H1 (cell line): ENCODE measurements around the gene IGSF9B. TPM values are rescaled to one million over a fixed set of nuclear protein-coding genes. Genes with fewer than 3 reads are reported as not detected.

Source experiments
- CTCF ChIA-PET: fragments of 300-600 bp; sonication (Branson Sonifier 250); formaldehyde crosslinking; loops from one replicate; lab custom pipeline; 2021; ENCODE audit not compliant: partially characterized antibody; lab: Charles Lee
- POLR2A ChIA-PET: fragments of 300-600 bp; sonication (Branson Sonifier 250); formaldehyde crosslinking; loops from one replicate; lab custom pipeline; 2021; ENCODE audit warnings: inconsistent platforms; ENCODE audit not compliant: partially characterized antibody; lab: Charles Lee
- DNase-seq, 2 experiments: peaks; one replicate each; pipeline versions ENCODE4 v3.0.0 to v3.0.0-alpha.2; 2010 to 2022; ENCODE audit warnings: low spot score in 2 of 2, low read depth in 1 of 2, mixed read lengths in 1 of 2
- FAIRE-seq: peaks from 2 replicates; lab custom pipeline; 2011; peaks lifted over from hg19 to GRCh38; lab: Jason Lieb, UNC
- H2AFZ ChIP-seq: 2 replicates; pipeline ENCODE4 v1.8.1; 2012; ENCODE audit warnings: low read length, inconsistent platforms
- H2AK5ac ChIP-seq: 2 replicates; pipeline ENCODE4 v1.6.1; 2013; ENCODE audit warnings: low read depth, low read length
- H2BK120ac ChIP-seq: replicated peaks from 2 replicates; pipeline ENCODE3; 2013; ENCODE audit warnings: low read depth, low read length, inconsistent platforms
- H2BK12ac ChIP-seq: 2 replicates; pipeline ENCODE4 v1.6.1; 2013; ENCODE audit warnings: low read depth, low read length
- H2BK15ac ChIP-seq: 2 replicates; pipeline ENCODE4 v1.6.1; 2013; ENCODE audit warnings: low read length
- H2BK20ac ChIP-seq: 2 replicates; pipeline ENCODE4 v1.6.1; 2013; ENCODE audit warnings: low read length
- H2BK5ac ChIP-seq: 2 replicates; pipeline ENCODE4 v1.6.1; 2013; ENCODE audit warnings: low read depth, low read length
- H3K14ac ChIP-seq: 2 replicates; pipeline ENCODE4 v1.6.1; 2013; ENCODE audit warnings: inconsistent platforms; ENCODE audit not compliant: insufficient read length
- H3K18ac ChIP-seq: 2 replicates; pipeline ENCODE4 v1.6.1; 2013; ENCODE audit warnings: low read length; ENCODE audit errors: extremely low read depth
- H3K23ac ChIP-seq: 2 replicates; pipeline ENCODE4 v1.6.1; 2013; ENCODE audit warnings: inconsistent platforms; ENCODE audit not compliant: insufficient read length
- H3K23me2 ChIP-seq: 2 replicates; pipeline ENCODE4 v1.6.1; 2013; ENCODE audit warnings: low read depth, low read length
- H3K27ac ChIP-seq: 2 replicates; pipeline ENCODE4 v1.6.1; 2011; ENCODE audit warnings: low read depth, low read length, inconsistent platforms
- H3K27me3 ChIP-seq, 4 experiments: replicated peaks in 1 of 4; 1 replicate in 1 of 4; 2 replicates in 3 of 4; pipeline versions ENCODE4 v1.6.1 to v1.8.1; 2011 to 2013; ENCODE audit warnings: low read length in 3 of 4, mild to moderate bottlenecking in 3 of 4, inconsistent platforms in 2 of 4, mixed read lengths in 2 of 4, moderate library complexity in 1 of 4; ENCODE audit not compliant: control insufficient read depth in 3 of 4, insufficient read depth in 3 of 4; ENCODE audit errors: extremely low read depth in 1 of 4
- H3K36me3 ChIP-seq, 4 experiments: 2 replicates each; pipeline versions ENCODE4 v1.6.1 to v1.8.1; 2011 to 2013; ENCODE audit warnings: mild to moderate bottlenecking in 4 of 4, low read length in 3 of 4, moderate library complexity in 2 of 4, control low read depth in 1 of 4, inconsistent platforms in 1 of 4; ENCODE audit not compliant: insufficient read depth in 4 of 4, control insufficient read depth in 2 of 4
- H3K4ac ChIP-seq: replicated peaks from 2 replicates; pipeline ENCODE3; 2013; ENCODE audit warnings: low read length, low read depth, mixed read lengths, inconsistent platforms; ENCODE audit not compliant: insufficient read length
- H3K4me1 ChIP-seq, 4 experiments: replicated peaks in 1 of 4; 1 replicate in 1 of 4; 2 replicates in 3 of 4; pipeline versions ENCODE4 v1.6.1 to v1.8.1; 2011 to 2013; ENCODE audit warnings: low read length in 3 of 4, inconsistent platforms in 2 of 4, mixed read lengths in 1 of 4; ENCODE audit not compliant: insufficient read depth in 4 of 4, control insufficient read depth in 3 of 4
- H3K4me2 ChIP-seq, 2 experiments: 2 replicates each; pipeline versions ENCODE4 v1.6.1 to v1.8.1; 2011 to 2013; ENCODE audit warnings: low read depth in 2 of 2, low read length in 2 of 2, control low read depth in 1 of 2, inconsistent platforms in 1 of 2, mild to moderate bottlenecking in 1 of 2; ENCODE audit not compliant: insufficient read depth in 1 of 2
- H3K4me3 ChIP-seq, 4 experiments: fragments of 200-600, 300-600 bp in 1 of 4; sonication (generic), shearing (Covaris generic), sonication (Bioruptor Twin) in 1 of 4; 2 replicates each; pipeline versions ENCODE4 v1.5.1 to v1.8.1; 2011 to 2016; ENCODE audit warnings: low read length in 4 of 4, low read depth in 3 of 4, control low read depth in 2 of 4, inconsistent platforms in 2 of 4, mild to moderate bottlenecking in 2 of 4, mixed read lengths in 1 of 4, moderate library complexity in 1 of 4; ENCODE audit not compliant: insufficient read depth in 2 of 4; ENCODE audit errors: extremely low read depth in 1 of 4
- H3K56ac ChIP-seq: replicated peaks from 2 replicates; pipeline ENCODE3; 2013; ENCODE audit warnings: low read depth, mild to moderate bottlenecking, mixed read lengths, low read length, inconsistent platforms; ENCODE audit not compliant: insufficient read length
- H3K79me1 ChIP-seq: 2 replicates; pipeline ENCODE4 v1.6.1; 2013; ENCODE audit warnings: low read depth, low read length, control low read depth
- H3K79me2 ChIP-seq, 2 experiments: 2 replicates each; pipeline versions ENCODE4 v1.6.1 to v1.8.1; 2012 to 2013; ENCODE audit warnings: low read length in 2 of 2, mild to moderate bottlenecking in 2 of 2, inconsistent platforms in 1 of 2; ENCODE audit not compliant: insufficient read depth in 2 of 2, control insufficient read depth in 1 of 2
- H3K9ac ChIP-seq, 4 experiments: replicated peaks in 1 of 4; 1 replicate in 1 of 4; 2 replicates in 3 of 4; pipeline versions ENCODE4 v1.6.1 to v1.8.1; 2011 to 2013; ENCODE audit warnings: low read depth in 3 of 4, low read length in 3 of 4, control low read depth in 2 of 4, mild to moderate bottlenecking in 2 of 4, moderate library complexity in 2 of 4, inconsistent platforms in 1 of 4; ENCODE audit errors: extremely low read depth in 1 of 4
- H3K9me3 ChIP-seq, 2 experiments: 2 replicates each; pipeline versions ENCODE4 v1.6.1 to v1.8.1; 2012 to 2013; ENCODE audit warnings: mild to moderate bottlenecking in 2 of 2, moderate library complexity in 2 of 2, control low read depth in 1 of 2, inconsistent platforms in 1 of 2, low read depth in 1 of 2, low read length in 1 of 2, mixed read lengths in 1 of 2; ENCODE audit not compliant: insufficient read depth in 2 of 2
- H4K20me1 ChIP-seq, 2 experiments: replicated peaks in 1 of 2; 2 replicates each; pipeline versions ENCODE3 to v1.8.1; 2011 to 2013; ENCODE audit warnings: inconsistent platforms in 2 of 2, low read length in 2 of 2, mild to moderate bottlenecking in 1 of 2; ENCODE audit not compliant: insufficient read depth in 2 of 2, control insufficient read depth in 1 of 2
- H4K5ac ChIP-seq: 2 replicates; pipeline ENCODE4 v1.6.1; 2013; ENCODE audit warnings: low read length, low read depth, mixed read lengths, inconsistent platforms; ENCODE audit not compliant: insufficient read length
- H4K8ac ChIP-seq: 2 replicates; pipeline ENCODE4 v1.8.0; 2013; ENCODE audit warnings: mild to moderate bottlenecking, moderate library complexity, low read length, inconsistent platforms; ENCODE audit not compliant: insufficient read depth; ENCODE audit errors: extremely low read depth
- H4K91ac ChIP-seq: replicated peaks from 2 replicates; pipeline ENCODE3; 2013; ENCODE audit warnings: low read length, mixed read lengths, inconsistent platforms; ENCODE audit not compliant: insufficient read length
- BACH1 ChIP-seq: IDR thresholded peaks from 2 replicates; pipeline ENCODE4 v1.6.1; 2012; ENCODE audit warnings: low read length, improper control_type of control experiment
- CEBPB ChIP-seq: IDR thresholded peaks from 2 replicates; pipeline ENCODE4 v1.6.1; 2012; ENCODE audit warnings: low read depth, low read length
- HDAC6 ChIP-seq: IDR thresholded peaks from one replicate; pipeline ENCODE4 v1.7.1; 2012; ENCODE audit warnings: low read depth, mild to moderate bottlenecking, inconsistent platforms, low read length, moderate library complexity
- NANOG ChIP-seq: IDR thresholded peaks from 2 replicates; pipeline ENCODE4 v1.6.1; 2011; ENCODE audit warnings: low read length, low read depth, mild to moderate bottlenecking, inconsistent platforms; ENCODE audit not compliant: insufficient read depth, poor library complexity, severe bottlenecking
- PHF8 ChIP-seq: fragments of 200-600 bp; sonication (generic); conservative IDR thresholded peaks from 2 replicates; pipeline ENCODE4 v1.7.1; 2012; ENCODE audit warnings: low read depth, mild to moderate bottlenecking, inconsistent platforms, low read length, moderate library complexity
- RFX5 ChIP-seq: IDR thresholded peaks from 2 replicates; pipeline ENCODE4 v1.6.1; 2011; ENCODE audit warnings: low read depth, low read length, improper control_type of control experiment, borderline replicate concordance
- RNF2 ChIP-seq: fragments of 200-900, 300-1000 bp; sonication (generic); IDR thresholded peaks from 2 replicates; pipeline ENCODE4 v1.7.1; 2016; ENCODE audit warnings: borderline replicate concordance, low read depth, mild to moderate bottlenecking, antibody characterized with exemption, low read length; ENCODE audit not compliant: poor library complexity, severe bottlenecking; ENCODE audit errors: missing control alignments
- SIN3A ChIP-seq, 2 experiments: IDR thresholded peaks in 1 of 2; conservative IDR thresholded peaks in 1 of 2; 2 replicates each; pipeline ENCODE4 v1.6.1; 2011 to 2012; ENCODE audit warnings: low read length in 2 of 2, improper control_type of control experiment in 1 of 2, low read depth in 1 of 2, mild to moderate bottlenecking in 1 of 2
- SIX5 ChIP-seq: IDR thresholded peaks from 2 replicates; pipeline ENCODE4 v1.6.1; 2011; ENCODE audit warnings: mild to moderate bottlenecking, low read depth, low read length
- TBP ChIP-seq: IDR thresholded peaks from 2 replicates; pipeline ENCODE4 v1.6.1; 2011; ENCODE audit warnings: low read depth, low read length, improper control_type of control experiment
- TCF12 ChIP-seq: IDR thresholded peaks from 2 replicates; pipeline ENCODE4 v1.6.1; 2011; ENCODE audit warnings: low read depth, mild to moderate bottlenecking, low read length
- YY1 ChIP-seq: IDR thresholded peaks from 2 replicates; pipeline ENCODE4 v1.6.1; 2011; ENCODE audit warnings: low read depth, mild to moderate bottlenecking, low read length
- WGBS, 2 experiments: shearing (Covaris generic) in 1 of 2; methylation state at CpG; one replicate each; pipeline versions ENCODE4 v1.1.6 to v1.1.7; 2013 to 2015; ENCODE audit warnings: low lambda C conversion rate in 2 of 2, mixed read lengths in 2 of 2, inconsistent platforms in 1 of 2, low coverage in 1 of 2, missing lambda C conversion rate in 1 of 2; ENCODE audit not compliant: insufficient replicate concordance in 2 of 2, insufficient coverage in 1 of 2, insufficient read length in 1 of 2; ENCODE audit errors: extremely low coverage in 1 of 2, missing lambda C conversion rate in 1 of 2; 5-methylcytosine and 5-hydroxymethylcytosine counted together
- polyA plus RNA-seq, 7 experiments: library from polyadenylated mRNA; depleted of rRNA in 3 of 7; stranded (reverse) in 5 of 7; unstranded in 2 of 7; fragments of >200 nt in 5 of 7; fragments of 200-250 nt in 2 of 7; gene quantifications; 1 replicate in 5 of 7; 2 replicates in 1 of 7; 4 replicates in 1 of 7; pipeline versions ENCODE4 v1.2.1 to v1.2.3, GENCODE V29; 2011 to 2013; ENCODE audit warnings: missing spikeins in 2 of 7, mixed read lengths in 2 of 7
- total RNA-seq: library from RNA; stranded (reverse); fragmentation: NEBNext Ultra II Directional; extraction: Animal tissue kit (Norgen Biotek cat#: 25700); gene quantifications from 2 replicates; pipeline ENCODE4 v1.2.1, GENCODE V29; 2021
- TF ChIP-seq, protein P1 (sequence below): IDR thresholded peaks from 2 replicates; pipeline ENCODE4 v1.6.1; 2012; ENCODE audit warnings: low read length, inconsistent platforms

Gene IGSF9B
- total and polyA plus RNA-seq, 2 of the 8 experiments (the other 6 are each of a cell fraction or from before 2014, with no cell fraction given) = 16.5 to 49.2 TPM

DNA sequence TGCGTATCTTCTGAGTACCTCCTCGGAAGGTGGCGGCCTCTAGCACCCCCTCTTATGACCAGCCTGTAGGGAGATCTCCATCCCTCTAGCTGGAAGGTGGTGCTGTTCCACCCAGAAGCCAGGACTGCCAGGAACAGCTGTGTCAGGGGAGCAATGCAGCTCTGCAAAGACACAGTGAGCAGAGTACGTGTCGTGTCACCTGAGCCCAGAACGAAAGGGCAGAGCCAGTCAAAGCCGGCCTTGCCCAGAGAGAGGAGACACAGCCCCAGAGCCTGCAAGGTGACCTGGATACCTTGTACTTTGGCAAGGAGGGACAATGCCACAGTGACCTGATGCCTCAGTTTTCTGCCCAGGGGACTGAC is 18.7 kb upstream of the IGSF9B start:
- FAIRE-seq = no peak
- Histone ChIP-seq H3K27me3 (peaks cover 0 to 3% (median 0%) of the 10 kb centered on the region in 4 experiments; a peak in 1 of 7 replicates), H3K23ac (no peak overlapping the region), H4K5ac (no peak overlapping the region), H2AK5ac (no peak overlapping the region), H2AFZ (no peak overlapping the region), H3K27ac (no peak overlapping the region), H3K9ac (no peak overlapping the region), H4K91ac (no peak overlapping the region), H2BK12ac (no peak overlapping the region), H3K79me1 (no peaks in the 10 kb centered on the region), H3K9me3 (no peaks in the 10 kb centered on the region), H3K36me3 (no peaks in the 10 kb centered on the region), H2BK20ac (no peak overlapping the region), H3K79me2 (no peaks in the 10 kb centered on the region), H4K20me1 (no peaks in the 10 kb centered on the region), H3K14ac (no peak overlapping the region), H3K4ac (no peak overlapping the region), H3K56ac (no peak overlapping the region), H3K23me2 (no peaks in the 10 kb centered on the region), H2BK120ac (no peak overlapping the region), H2BK5ac (no peak overlapping the region), H3K4me2 (no peak overlapping the region), H3K4me3 (no peak overlapping the region), H2BK15ac (no peak overlapping the region), H3K18ac (no peak overlapping the region), H3K4me1 (no peaks in the 10 kb centered on the region; a peak in 1 of 7 replicates), H4K8ac (no peak overlapping the region)
- WGBS, 2 experiments = 85% methylated on average over 7 of the region's 7 CpGs; no CpG with 5 or more reads in 1 of the 2 experiments
- POLR2A ChIA-PET = no interaction called here
- no peak for DNase-seq
- CTCF ChIA-PET = interaction anchor here (0.7 to 1.3 kb wide), 2 partner anchors 56 to 70 kb away, joined by 3 to 4 read pairs; no protein-coding TSS in a partner anchor
- TF ChIP-seq RFX5 = no peak
- TF ChIP-seq PHF8 = no peak
- no peak for TF ChIP-seq YY1
- TF ChIP-seq, protein P1, sequence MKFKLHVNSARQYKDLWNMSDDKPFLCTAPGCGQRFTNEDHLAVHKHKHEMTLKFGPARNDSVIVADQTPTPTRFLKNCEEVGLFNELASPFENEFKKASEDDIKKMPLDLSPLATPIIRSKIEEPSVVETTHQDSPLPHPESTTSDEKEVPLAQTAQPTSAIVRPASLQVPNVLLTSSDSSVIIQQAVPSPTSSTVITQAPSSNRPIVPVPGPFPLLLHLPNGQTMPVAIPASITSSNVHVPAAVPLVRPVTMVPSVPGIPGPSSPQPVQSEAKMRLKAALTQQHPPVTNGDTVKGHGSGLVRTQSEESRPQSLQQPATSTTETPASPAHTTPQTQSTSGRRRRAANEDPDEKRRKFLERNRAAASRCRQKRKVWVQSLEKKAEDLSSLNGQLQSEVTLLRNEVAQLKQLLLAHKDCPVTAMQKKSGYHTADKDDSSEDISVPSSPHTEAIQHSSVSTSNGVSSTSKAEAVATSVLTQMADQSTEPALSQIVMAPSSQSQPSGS = no peak
- no peak for TF ChIP-seq HDAC6
- no peak for TF ChIP-seq NANOG
- no peak for TF ChIP-seq SIX5
- no peak for TF ChIP-seq CEBPB
- TF ChIP-seq BACH1 = no peak
- no peak for TF ChIP-seq TBP
- TF ChIP-seq RNF2 = no peak
- no peak for TF ChIP-seq TCF12
- no peak for TF ChIP-seq SIN3A (conservative IDR thresholded peaks at IDR 0.05 in 1 of 2, IDR thresholded peaks at IDR 0.05 in 1 of 2; ENCODE audit: low read depth in 1 of 2, low read length in 2 of 2)
